ENCODE data around the gene NXN.
A peak's percentile ranks its signal among the peaks of the same experiment; 100 is the strongest.
"Not testable (repeated sequence)": the region's sequence is repeated elsewhere in the genome, so short reads cannot be mapped to it uniquely, and the experiment has no call there.

Gene NXN

GRCh38 chr17:806346-806745 is 173.2 kb downstream of the NXN start:
- Histone ChIP-seq H3K9me3 (ENCODE audit: control insufficient read depth, low read length) (no peaks in the 10 kb centered on the region), H3K27ac (ENCODE audit: low read depth, low read length, severe bottlenecking) (no peak overlapping the region), H3K4me1 (ENCODE audit: control insufficient read depth, insufficient read depth, low read length, poor library complexity, severe bottlenecking) (no peaks in the 10 kb centered on the region), H3K4me3 (ENCODE audit: extremely low read depth, insufficient read depth, low read length, poor library complexity, severe bottlenecking) (no peak overlapping the region), H3K36me3 (ENCODE audit: control insufficient read depth, insufficient read depth, low read length) (peaks cover 67% of the 10 kb centered on the region)
- WGBS, 2 experiments (ENCODE audit: insufficient coverage in 2 of 2), result 92 to 96% methylated on average over 7 to 11 of the region's 13 CpGs

GRCh38 chr17:805886-806285 is 173.7 kb downstream of the NXN start:
- H3K27ac ChIP-seq (ENCODE audit: low read depth, low read length, severe bottlenecking); H3K4me3 ChIP-seq (ENCODE audit: extremely low read depth, insufficient read depth, low read length, poor library complexity, severe bottlenecking): not testable (repeated sequence)
- WGBS, 2 experiments (ENCODE audit: insufficient coverage in 2 of 2), result 92 to 95% methylated on average over 14 of the region's 23 CpGs

GRCh38 chr17:804541-805435 is 174.8 kb downstream of the NXN start:
- peak overlapping the region; percentile 23 for H3K27ac ChIP-seq (ENCODE audit: low read depth, low read length, severe bottlenecking)
- no peak overlapping the region for H3K4me3 ChIP-seq (ENCODE audit: extremely low read depth, insufficient read depth, low read length, poor library complexity, severe bottlenecking)
- H3K4me1 ChIP-seq (ENCODE audit: control insufficient read depth, insufficient read depth, low read length, poor library complexity, severe bottlenecking), result no peaks in the 10 kb centered on the region
- 89 to 90% methylated on average over 35 to 38 of the region's 41 CpGs for WGBS, 2 experiments (ENCODE audit: insufficient coverage in 2 of 2)
- H3K36me3 ChIP-seq (ENCODE audit: control insufficient read depth, insufficient read depth, low read length), result peaks cover 71% of the 10 kb centered on the region
- H3K9me3 ChIP-seq (ENCODE audit: control insufficient read depth, low read length), result no peaks in the 10 kb centered on the region

More at GRCh38 chr17:805886-806285, 173.7 kb downstream of the NXN start:
- not testable (repeated sequence) for H3K4me1 ChIP-seq (ENCODE audit: control insufficient read depth, insufficient read depth, low read length, poor library complexity, severe bottlenecking); H3K9me3 ChIP-seq (ENCODE audit: control insufficient read depth, low read length)
- peaks cover 71% of the 10 kb centered on the region for H3K36me3 ChIP-seq (ENCODE audit: control insufficient read depth, insufficient read depth, low read length)

- H3K27ac ChIP-seq (ENCODE audit: low read depth, low read length, severe bottlenecking), result no peak overlapping the region
- no peaks in the 10 kb centered on the region for H3K4me1 ChIP-seq (ENCODE audit: control insufficient read depth, insufficient read depth, low read length, poor library complexity, severe bottlenecking)
- H3K4me3 ChIP-seq (ENCODE audit: extremely low read depth, insufficient read depth, low read length, poor library complexity, severe bottlenecking), result no peak overlapping the region
- no peaks in the 10 kb centered on the region for H3K9me3 ChIP-seq (ENCODE audit: control insufficient read depth, low read length)
- H3K36me3 ChIP-seq (ENCODE audit: control insufficient read depth, insufficient read depth, low read length), result peaks cover 69% of the 10 kb centered on the region
- WGBS, 2 experiments (ENCODE audit: insufficient coverage in 2 of 2), result 89 to 91% methylated on average over 31 to 34 of the region's 37 CpGs
Measured at GRCh38 chr17:802901-803881, 176.4 kb downstream of the NXN start.

GRCh38 chr17:802481-802880 is 177.1 kb downstream of the NXN start:
- H3K36me3 ChIP-seq (ENCODE audit: control insufficient read depth, insufficient read depth, low read length), result peaks cover 63% of the 10 kb centered on the region
- no peak overlapping the region for H3K4me3 ChIP-seq (ENCODE audit: extremely low read depth, insufficient read depth, low read length, poor library complexity, severe bottlenecking)
- H3K27ac ChIP-seq (ENCODE audit: low read depth, low read length, severe bottlenecking), result peak overlapping the region; percentile 45
- WGBS, 2 experiments (ENCODE audit: insufficient coverage in 2 of 2), result 95 to 97% methylated on average over 12 to 14 of the region's 14 CpGs
- no peaks in the 10 kb centered on the region for H3K9me3 ChIP-seq (ENCODE audit: control insufficient read depth, low read length)
- H3K4me1 ChIP-seq (ENCODE audit: control insufficient read depth, insufficient read depth, low read length, poor library complexity, severe bottlenecking), result no peaks in the 10 kb centered on the region

GRCh38 chr17:801660-802059 is 177.9 kb downstream of the NXN start:
- H3K9me3 ChIP-seq (ENCODE audit: control insufficient read depth, low read length), result no peaks in the 10 kb centered on the region
- 93 to 96% methylated on average over 6 of the region's 6 CpGs for WGBS, 2 experiments (ENCODE audit: insufficient coverage in 2 of 2)
- no peaks in the 10 kb centered on the region for H3K4me1 ChIP-seq (ENCODE audit: control insufficient read depth, insufficient read depth, low read length, poor library complexity, severe bottlenecking)
- H3K27ac ChIP-seq (ENCODE audit: low read depth, low read length, severe bottlenecking), result peak overlapping the region; percentile 45
- H3K4me3 ChIP-seq (ENCODE audit: extremely low read depth, insufficient read depth, low read length, poor library complexity, severe bottlenecking), result no peak overlapping the region
- peaks cover 64% of the 10 kb centered on the region for H3K36me3 ChIP-seq (ENCODE audit: control insufficient read depth, insufficient read depth, low read length)

DNA sequence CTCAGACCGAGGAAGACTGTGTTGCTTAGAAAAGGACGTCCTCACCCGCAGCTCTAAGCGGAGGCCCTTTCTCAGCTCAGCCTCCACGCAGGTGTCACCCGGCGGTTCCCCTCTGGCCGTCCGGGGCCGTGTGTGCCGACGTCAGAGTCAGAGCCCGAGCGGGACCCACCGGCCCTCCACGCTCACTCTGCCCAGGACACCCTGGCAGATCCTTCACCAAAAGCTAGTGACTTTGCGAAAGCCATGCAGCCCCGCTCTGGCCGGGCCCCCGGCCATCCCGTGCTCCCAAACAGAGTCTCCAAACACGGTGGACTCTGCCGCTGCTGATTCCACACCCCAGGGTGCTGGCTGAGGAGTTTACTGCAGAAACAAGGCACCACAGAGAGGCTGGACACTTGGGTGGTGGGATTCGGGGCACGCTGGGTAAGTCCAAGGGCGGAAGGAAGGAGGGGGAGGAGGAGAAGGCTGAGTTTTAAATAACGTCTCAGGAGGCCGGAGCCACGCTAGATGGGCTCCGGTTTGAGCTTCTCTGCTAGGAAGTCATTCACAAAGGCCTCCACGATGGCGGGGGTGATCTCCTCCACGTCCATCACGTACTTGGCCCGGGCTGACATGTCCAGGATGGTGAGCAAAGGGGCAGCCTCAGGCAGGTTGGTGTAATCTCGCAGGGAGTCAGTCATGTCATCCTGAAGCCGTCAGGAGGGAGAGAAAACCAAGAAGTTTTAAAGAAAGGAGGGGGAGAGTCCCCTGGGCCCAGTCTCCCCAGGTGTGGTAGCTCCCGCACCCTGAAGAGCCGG is 178.9 kb downstream of the NXN start:
- 92% methylated on average over 37 to 38 of the region's 39 CpGs for WGBS, 2 experiments (ENCODE audit: insufficient coverage in 2 of 2)
- no peaks in the 10 kb centered on the region for H3K4me1 ChIP-seq (ENCODE audit: control insufficient read depth, insufficient read depth, low read length, poor library complexity, severe bottlenecking)
- peaks cover 70% of the 10 kb centered on the region for H3K36me3 ChIP-seq (ENCODE audit: control insufficient read depth, insufficient read depth, low read length)
- H3K9me3 ChIP-seq (ENCODE audit: control insufficient read depth, low read length), result no peaks in the 10 kb centered on the region
- no peak overlapping the region for H3K4me3 ChIP-seq (ENCODE audit: extremely low read depth, insufficient read depth, low read length, poor library complexity, severe bottlenecking)
- H3K27ac ChIP-seq (ENCODE audit: low read depth, low read length, severe bottlenecking), result no peak overlapping the region

DNA sequence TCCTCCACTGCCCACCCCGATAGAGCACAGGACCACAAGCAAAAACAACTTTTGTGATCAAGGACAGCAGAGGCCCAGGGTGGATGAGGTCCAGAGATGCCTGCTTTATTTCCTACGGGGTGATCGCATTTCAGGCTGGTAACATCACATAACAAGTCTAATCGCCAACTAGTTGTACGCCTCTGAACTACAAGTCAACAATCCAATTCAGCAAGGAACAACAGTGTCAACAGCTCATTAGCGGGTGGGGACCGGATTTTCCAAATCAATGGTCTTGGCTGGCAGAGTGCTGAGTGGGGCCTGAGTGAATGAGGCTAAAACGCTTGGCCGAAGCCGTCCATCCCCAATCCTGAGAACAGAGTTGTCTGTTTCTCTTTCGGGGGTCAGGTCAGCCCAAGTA is 180.3 kb downstream of the NXN start:
- H3K9me3 ChIP-seq (ENCODE audit: control insufficient read depth, low read length), result no peaks in the 10 kb centered on the region
- WGBS, 2 experiments (ENCODE audit: insufficient coverage in 2 of 2), result 95 to 97% methylated on average over 10 to 11 of the region's 11 CpGs
- H3K4me1 ChIP-seq (ENCODE audit: control insufficient read depth, insufficient read depth, low read length, poor library complexity, severe bottlenecking), result no peaks in the 10 kb centered on the region
- no peak overlapping the region for H3K4me3 ChIP-seq (ENCODE audit: extremely low read depth, insufficient read depth, low read length, poor library complexity, severe bottlenecking)
- H3K36me3 ChIP-seq (ENCODE audit: control insufficient read depth, insufficient read depth, low read length), result peaks cover 57% of the 10 kb centered on the region
- H3K27ac ChIP-seq (ENCODE audit: low read depth, low read length, severe bottlenecking), result no peak overlapping the region

DNA sequence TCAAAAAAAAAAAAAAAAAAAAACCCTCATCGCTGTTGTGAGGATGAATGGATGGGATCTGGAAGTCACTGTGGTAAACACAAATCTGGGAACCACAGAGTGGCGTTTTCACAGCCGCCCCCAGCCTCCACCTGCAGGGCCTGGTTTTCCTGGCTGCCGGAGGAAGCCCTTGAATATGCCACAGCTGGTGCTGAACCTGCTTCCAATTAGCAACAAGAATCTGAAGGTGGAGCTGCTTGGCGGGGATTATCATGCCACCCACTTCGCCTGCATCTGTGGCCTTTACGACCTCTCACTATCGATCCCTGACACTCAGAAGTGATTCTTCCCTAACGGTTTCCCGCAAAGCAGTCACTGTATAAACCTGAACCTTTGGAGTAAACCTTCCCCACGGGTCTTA is 181.3 kb downstream of the NXN start:
- no peak overlapping the region for H3K27ac ChIP-seq (ENCODE audit: low read depth, low read length, severe bottlenecking)
- 84 to 90% methylated on average over 10 of the region's 11 CpGs for WGBS, 2 experiments (ENCODE audit: insufficient coverage in 2 of 2)
- H3K9me3 ChIP-seq (ENCODE audit: control insufficient read depth, low read length), result no peaks in the 10 kb centered on the region
- H3K4me3 ChIP-seq (ENCODE audit: extremely low read depth, insufficient read depth, low read length, poor library complexity, severe bottlenecking), result no peak overlapping the region
- peaks cover 6% of the 10 kb centered on the region for H3K4me1 ChIP-seq (ENCODE audit: control insufficient read depth, insufficient read depth, low read length, poor library complexity, severe bottlenecking)
- H3K36me3 ChIP-seq (ENCODE audit: control insufficient read depth, insufficient read depth, low read length), result peaks cover 49% of the 10 kb centered on the region

GRCh38 chr17:797236-797840 is 182.2 kb downstream of the NXN start:
- H3K27ac ChIP-seq (ENCODE audit: low read depth, low read length, severe bottlenecking), result peak overlapping the region; percentile 13
- H3K9me3 ChIP-seq (ENCODE audit: control insufficient read depth, low read length), result no peaks in the 10 kb centered on the region
- H3K4me3 ChIP-seq (ENCODE audit: extremely low read depth, insufficient read depth, low read length, poor library complexity, severe bottlenecking), result no peak overlapping the region
- H3K36me3 ChIP-seq (ENCODE audit: control insufficient read depth, insufficient read depth, low read length), result peaks cover 47% of the 10 kb centered on the region
- H3K4me1 ChIP-seq (ENCODE audit: control insufficient read depth, insufficient read depth, low read length, poor library complexity, severe bottlenecking), result peaks cover 7% of the 10 kb centered on the region
- WGBS, 2 experiments (ENCODE audit: insufficient coverage in 2 of 2), result 96 to 99% methylated on average over 22 of the region's 22 CpGs

All from mesodermal cell (in vitro differentiated cells).